Hepatocyte (in vitro differentiated cells): Measurements from ENCODE around the gene CPT2. TPM values are rescaled to one million over a fixed set of nuclear protein-coding genes. Genes with fewer than 3 reads are reported as not detected.

ENCODE experiments used
- DNase-seq: peaks from one replicate; pipeline ENCODE4 v3.0.0-alpha.2; 2016; ENCODE audit warnings: low spot score
- H2AFZ ChIP-seq: fragments of 200-600 bp; sonication (generic); 2 replicates; pipeline ENCODE4 v1.6.0; 2016; ENCODE audit warnings: antibody characterized with exemption, mild to moderate bottlenecking
- H3K27ac ChIP-seq: fragments of 200-600 bp; sonication (generic); 2 replicates; pipeline ENCODE4 v1.5.1; 2016; ENCODE audit warnings: mild to moderate bottlenecking
- H3K27me3 ChIP-seq: fragments of 200-600 bp; sonication (generic); 2 replicates; pipeline ENCODE4 v1.6.1; 2016
- H3K36me3 ChIP-seq: fragments of 200-600 bp; sonication (generic); replicated peaks from 2 replicates; pipeline ENCODE4 v1.5.1; 2016; ENCODE audit warnings: low read depth; ENCODE audit not compliant: insufficient read depth
- H3K4me1 ChIP-seq: fragments of 200-600 bp; sonication (generic); 2 replicates; pipeline ENCODE4 v1.5.1; 2016; ENCODE audit warnings: mild to moderate bottlenecking, moderate library complexity; ENCODE audit not compliant: insufficient read depth
- H3K4me2 ChIP-seq: fragments of 200-600 bp; sonication (generic); 2 replicates; pipeline ENCODE4 v1.6.0; 2016
- H3K4me3 ChIP-seq: fragments of 200-600 bp; sonication (generic); 2 replicates; pipeline ENCODE4 v1.5.1; 2016; ENCODE audit warnings: mild to moderate bottlenecking
- H3K79me2 ChIP-seq: fragments of 200-600 bp; sonication (generic); 2 replicates; pipeline ENCODE4 v1.6.0; 2017; ENCODE audit warnings: mild to moderate bottlenecking
- H3K9me2 ChIP-seq: fragments of 200-600 bp; sonication (generic); replicated peaks from 2 replicates; pipeline ENCODE4 v1.6.0; 2017; ENCODE audit warnings: mild to moderate bottlenecking; ENCODE audit not compliant: insufficient read depth
- H3K9me3 ChIP-seq: fragments of 200-600 bp; sonication (generic); 2 replicates; pipeline ENCODE4 v1.5.1; 2016; ENCODE audit warnings: low read depth, mild to moderate bottlenecking
- H4K20me1 ChIP-seq: fragments of 200-600 bp; sonication (generic); 2 replicates; pipeline ENCODE4 v1.6.0; 2016; ENCODE audit warnings: mild to moderate bottlenecking; ENCODE audit not compliant: insufficient read depth, poor library complexity, severe bottlenecking
- EZH2 ChIP-seq: fragments of 200-600 bp; sonication (generic); IDR thresholded peaks from 2 replicates; pipeline ENCODE4 v1.6.1; 2016; ENCODE audit warnings: antibody characterized with exemption, mild to moderate bottlenecking, borderline replicate concordance
- EZH2phosphoT487 ChIP-seq: fragments of 200-600 bp; sonication (generic); IDR thresholded peaks from one replicate; pipeline ENCODE4 v1.6.1; 2018; ENCODE audit warnings: antibody characterized with exemption, mild to moderate bottlenecking, low read depth, moderate library complexity; ENCODE audit not compliant: unreplicated experiment, severe bottlenecking
- WGBS: methylation state at CpG from one replicate; pipeline ENCODE4 v1.1.6; 2016; ENCODE audit warnings: low lambda C conversion rate; ENCODE audit errors: missing lambda C conversion rate; 5-methylcytosine and 5-hydroxymethylcytosine counted together
- polyA plus RNA-seq: library from polyadenylated mRNA; unstranded; fragments of >200 nt; fragmentation: Nextera tagmentation; extraction: Ambion mirVana; gene quantifications from 2 replicates; pipeline ENCODE4 v1.2.1, GENCODE V29; 2016
- total RNA-seq: library from RNA; depleted of rRNA; stranded (reverse); fragments of >200 nt; gene quantifications from 2 replicates; pipeline ENCODE4 v1.2.3, GENCODE V29; 2014
- TF ChIP-seq, protein P1 (sequence below): fragments of 200-600 bp; sonication (generic); IDR thresholded peaks from 2 replicates; pipeline ENCODE4 v1.5.1; 2016; ENCODE audit warnings: antibody characterized with exemption, mild to moderate bottlenecking; ENCODE audit not compliant: poor library complexity

Gene CPT2
- total and polyA plus RNA-seq, 2 experiments from 2014 or later: 25.0 to 29.1 TPM

GRCh38 chr1:53259932-53260331 lies 63.3 kb downstream of the CPT2 start:
- Histone ChIP-seq H4K20me1 (no peaks in the 10 kb centered on the region), H3K9me2 (no peaks in the 10 kb centered on the region), H3K27ac (no peak overlapping the region), H3K79me2 (no peaks in the 10 kb centered on the region), H3K4me1 (peaks cover 12% of the 10 kb centered on the region), H3K9me3 (no peaks in the 10 kb centered on the region), H3K4me2 (no peak overlapping the region), H3K27me3 (no peaks in the 10 kb centered on the region), H3K36me3 (no peaks in the 10 kb centered on the region), H2AFZ (no peak overlapping the region), H3K4me3 (no peak overlapping the region)
- TF ChIP-seq EZH2phosphoT487 (no peak), EZH2 (no peak)
- TF ChIP-seq, protein P1, sequence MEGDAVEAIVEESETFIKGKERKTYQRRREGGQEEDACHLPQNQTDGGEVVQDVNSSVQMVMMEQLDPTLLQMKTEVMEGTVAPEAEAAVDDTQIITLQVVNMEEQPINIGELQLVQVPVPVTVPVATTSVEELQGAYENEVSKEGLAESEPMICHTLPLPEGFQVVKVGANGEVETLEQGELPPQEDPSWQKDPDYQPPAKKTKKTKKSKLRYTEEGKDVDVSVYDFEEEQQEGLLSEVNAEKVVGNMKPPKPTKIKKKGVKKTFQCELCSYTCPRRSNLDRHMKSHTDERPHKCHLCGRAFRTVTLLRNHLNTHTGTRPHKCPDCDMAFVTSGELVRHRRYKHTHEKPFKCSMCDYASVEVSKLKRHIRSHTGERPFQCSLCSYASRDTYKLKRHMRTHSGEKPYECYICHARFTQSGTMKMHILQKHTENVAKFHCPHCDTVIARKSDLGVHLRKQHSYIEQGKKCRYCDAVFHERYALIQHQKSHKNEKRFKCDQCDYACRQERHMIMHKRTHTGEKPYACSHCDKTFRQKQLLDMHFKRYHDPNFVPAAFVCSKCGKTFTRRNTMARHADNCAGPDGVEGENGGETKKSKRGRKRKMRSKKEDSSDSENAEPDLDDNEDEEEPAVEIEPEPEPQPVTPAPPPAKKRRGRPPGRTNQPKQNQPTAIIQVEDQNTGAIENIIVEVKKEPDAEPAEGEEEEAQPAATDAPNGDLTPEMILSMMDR: no peak
- DNase-seq: no peak
- 92% methylated on average over 2 of the region's 2 CpGs for WGBS

DNA sequence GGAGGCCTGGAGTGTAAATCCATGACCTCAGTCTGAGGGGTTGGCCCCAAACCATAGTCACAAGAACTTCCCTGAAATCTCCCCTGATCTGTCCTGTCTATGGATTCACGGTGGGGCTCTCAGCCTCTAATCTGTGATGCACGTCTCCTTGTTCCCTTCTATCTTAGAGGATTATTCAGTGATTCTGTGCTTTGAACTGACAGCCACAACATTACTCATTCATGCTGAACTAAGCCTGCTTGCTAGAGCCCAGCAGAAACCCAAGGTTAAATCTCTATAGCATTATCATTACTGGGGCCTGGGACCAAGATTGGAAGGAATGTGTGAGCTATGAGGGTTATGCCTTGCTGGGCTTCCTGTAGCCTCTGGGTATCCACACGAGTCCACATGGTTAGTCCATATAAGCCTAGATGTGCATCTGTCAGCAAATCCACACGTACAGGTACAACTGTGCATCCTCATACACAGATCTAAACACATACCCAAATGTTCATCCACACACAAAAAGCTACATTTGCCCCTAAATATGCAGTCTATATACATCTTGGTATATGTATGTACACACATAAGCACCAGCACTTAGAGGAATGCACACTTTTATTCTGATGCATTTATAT lies 64.1 kb downstream of the CPT2 start:
- Histone ChIP-seq H3K4me3 (no peak overlapping the region), H3K9me2 (no peaks in the 10 kb centered on the region), H3K4me2 (no peak overlapping the region), H4K20me1 (no peaks in the 10 kb centered on the region), H3K4me1 (peaks cover 12% of the 10 kb centered on the region), H3K9me3 (no peaks in the 10 kb centered on the region), H3K79me2 (no peaks in the 10 kb centered on the region), H2AFZ (no peak overlapping the region), H3K27ac (no peak overlapping the region), H3K27me3 (no peaks in the 10 kb centered on the region), H3K36me3 (no peaks in the 10 kb centered on the region)
- TF ChIP-seq, protein P1: no peak
- TF ChIP-seq EZH2phosphoT487 (no peak), EZH2 (no peak)
- WGBS: 70% methylated on average over 4 of the region's 4 CpGs
- DNase-seq: no peak

GRCh38 chr1:53262000-53262399 lies 65.4 kb downstream of the CPT2 start:
- no peaks in the 10 kb centered on the region for H3K27me3 ChIP-seq
- no peaks in the 10 kb centered on the region for H3K36me3 ChIP-seq
- H3K4me1 ChIP-seq: peaks cover 9% of the 10 kb centered on the region
- no peak overlapping the region for H3K27ac ChIP-seq
- no peak overlapping the region for H2AFZ ChIP-seq
- H3K4me3 ChIP-seq: no peak overlapping the region
- H3K9me2 ChIP-seq: no peaks in the 10 kb centered on the region
- H3K9me3 ChIP-seq: no peaks in the 10 kb centered on the region
- no peak for TF ChIP-seq EZH2phosphoT487
- no peak for TF ChIP-seq EZH2
- TF ChIP-seq, protein P1: no peak
- no peak overlapping the region for H3K4me2 ChIP-seq
- 92% methylated on average over 3 of the region's 3 CpGs for WGBS
- DNase-seq: no peak
- H3K79me2 ChIP-seq: no peaks in the 10 kb centered on the region
- H4K20me1 ChIP-seq: no peaks in the 10 kb centered on the region

Other genes with a start within 250 kb of the CPT2 start
- 2.1 and 3.9 TPM in 2 replicates for gene PODN, start 134.6 kb upstream of the CPT2 start, total RNA-seq
- 4.9 and 9.2 TPM in 2 replicates for gene PODN, start 134.6 kb upstream of the CPT2 start, polyA plus RNA-seq
- gene SLC1A7, start 54.2 kb upstream of the CPT2 start, total RNA-seq: not detected in 2 replicates
- gene SLC1A7, start 54.2 kb upstream of the CPT2 start, polyA plus RNA-seq: 0.46 TPM in 1 of 2 replicates, not detected in the other
- 40.7 and 51.9 TPM in 2 replicates for gene CZIB, start 23.8 kb downstream of the CPT2 start, total RNA-seq
- gene CZIB, start 23.8 kb downstream of the CPT2 start, polyA plus RNA-seq: 53.9 and 61.0 TPM in 2 replicates
- 28.4 and 31.8 TPM in 2 replicates for gene MAGOH, start 41.7 kb downstream of the CPT2 start, total RNA-seq
- 26.7 and 35.2 TPM in 2 replicates for gene MAGOH, start 41.7 kb downstream of the CPT2 start, polyA plus RNA-seq
- gene LRP8, start 131.2 kb downstream of the CPT2 start, total RNA-seq: 2.6 and 2.7 TPM in 2 replicates
- 2.1 and 2.4 TPM in 2 replicates for gene LRP8, start 131.2 kb downstream of the CPT2 start, polyA plus RNA-seq